Measurements from ENCODE around the gene TGM3. TPM values are rescaled to one million over a fixed set of nuclear protein-coding genes. Genes with fewer than 3 reads are reported as not detected.

The TGM3 gene
- total RNA-seq, 1 donor from 2014 or later = 27.7 TPM

DNA sequence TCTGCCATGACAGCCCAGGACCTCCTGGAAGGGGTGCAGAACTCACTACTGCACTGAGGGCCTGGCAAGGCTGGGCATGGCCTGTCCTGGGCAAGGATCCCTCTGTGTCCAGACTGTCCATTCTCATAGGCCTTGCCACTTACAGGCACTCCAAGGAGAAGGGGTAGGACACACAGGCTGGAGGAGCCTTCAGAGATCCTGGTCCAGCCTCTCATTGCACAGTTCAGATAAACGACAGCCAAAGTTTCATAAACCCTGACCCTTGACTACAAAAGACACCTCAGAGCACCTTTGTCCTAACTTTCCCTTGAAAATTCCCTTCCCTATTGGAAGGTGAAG is 19.6 kb downstream of the TGM3 start:
- Histone ChIP-seq H3K9me3 (no peaks in the 10 kb centered on the region), H3K27me3 (no peaks in the 10 kb centered on the region), H3K4me3 (no peak overlapping the region), H3K27ac (no peak overlapping the region), H3K36me3 (no peaks in the 10 kb centered on the region), H3K4me1 (peaks cover 8% of the 10 kb centered on the region)
- no peak for TF ChIP-seq POLR2A (IDR thresholded peaks at IDR 0.05)
- no peak for TF ChIP-seq POLR2AphosphoS5 (IDR thresholded peaks at IDR 0.05; ENCODE audit: insufficient read depth in 1 of 2, low read depth in 1 of 2)
- TF ChIP-seq, protein P1, sequence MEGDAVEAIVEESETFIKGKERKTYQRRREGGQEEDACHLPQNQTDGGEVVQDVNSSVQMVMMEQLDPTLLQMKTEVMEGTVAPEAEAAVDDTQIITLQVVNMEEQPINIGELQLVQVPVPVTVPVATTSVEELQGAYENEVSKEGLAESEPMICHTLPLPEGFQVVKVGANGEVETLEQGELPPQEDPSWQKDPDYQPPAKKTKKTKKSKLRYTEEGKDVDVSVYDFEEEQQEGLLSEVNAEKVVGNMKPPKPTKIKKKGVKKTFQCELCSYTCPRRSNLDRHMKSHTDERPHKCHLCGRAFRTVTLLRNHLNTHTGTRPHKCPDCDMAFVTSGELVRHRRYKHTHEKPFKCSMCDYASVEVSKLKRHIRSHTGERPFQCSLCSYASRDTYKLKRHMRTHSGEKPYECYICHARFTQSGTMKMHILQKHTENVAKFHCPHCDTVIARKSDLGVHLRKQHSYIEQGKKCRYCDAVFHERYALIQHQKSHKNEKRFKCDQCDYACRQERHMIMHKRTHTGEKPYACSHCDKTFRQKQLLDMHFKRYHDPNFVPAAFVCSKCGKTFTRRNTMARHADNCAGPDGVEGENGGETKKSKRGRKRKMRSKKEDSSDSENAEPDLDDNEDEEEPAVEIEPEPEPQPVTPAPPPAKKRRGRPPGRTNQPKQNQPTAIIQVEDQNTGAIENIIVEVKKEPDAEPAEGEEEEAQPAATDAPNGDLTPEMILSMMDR (IDR thresholded peaks at IDR 0.05) = no peak
- intact Hi-C loops (cut with DNase I) = no loop called here
- no peak for DNase-seq (ENCODE audit: extremely low spot score in 2 of 2)

GRCh38 chr20:2316847-2317495 is 21.2 kb downstream of the TGM3 start:
- Histone ChIP-seq H3K27me3 (no peaks in the 10 kb centered on the region), H3K9me3 (no peaks in the 10 kb centered on the region), H3K36me3 (no peaks in the 10 kb centered on the region), H3K4me1 (peaks cover 8% of the 10 kb centered on the region), H3K27ac (no peak overlapping the region), H3K4me3 (no peak overlapping the region)
- no peak for DNase-seq (ENCODE audit: extremely low spot score in 2 of 2)
- intact Hi-C loops (cut with DNase I) = no loop called here
- TF ChIP-seq POLR2AphosphoS5 (IDR thresholded peaks at IDR 0.05; ENCODE audit: insufficient read depth in 1 of 2, low read depth in 1 of 2) = no peak
- TF ChIP-seq, protein P1 (IDR thresholded peaks at IDR 0.05) = no peak
- TF ChIP-seq POLR2A (IDR thresholded peaks at IDR 0.05) = no peak

- no peaks in the 10 kb centered on the region for H3K9me3 ChIP-seq
- TF ChIP-seq, protein P1 (IDR thresholded peaks at IDR 0.05) = no peak
- TF ChIP-seq POLR2A (IDR thresholded peaks at IDR 0.05) (no peak), POLR2AphosphoS5 (IDR thresholded peaks at IDR 0.05; ENCODE audit: insufficient read depth in 1 of 2, low read depth in 1 of 2) (no peak)
- no peak for DNase-seq (ENCODE audit: extremely low spot score in 2 of 2)
- intact Hi-C loops (cut with DNase I) = no loop called here
- H3K36me3 ChIP-seq = no peaks in the 10 kb centered on the region
- H3K27ac ChIP-seq = no peak overlapping the region
- no peaks in the 10 kb centered on the region for H3K27me3 ChIP-seq
- H3K4me1 ChIP-seq = no peaks in the 10 kb centered on the region
- H3K4me3 ChIP-seq = no peak overlapping the region
Measured at GRCh38 chr20:2320813-2321658, 25.2 kb downstream of the TGM3 start.

- TF ChIP-seq POLR2A (IDR thresholded peaks at IDR 0.05) (no peak), POLR2AphosphoS5 (IDR thresholded peaks at IDR 0.05; ENCODE audit: insufficient read depth in 1 of 2, low read depth in 1 of 2) (no peak)
- TF ChIP-seq, protein P1 (IDR thresholded peaks at IDR 0.05) = no peak
- Histone ChIP-seq H3K4me3 (no peak overlapping the region), H3K27ac (no peak overlapping the region), H3K27me3 (no peaks in the 10 kb centered on the region), H3K4me1 (no peaks in the 10 kb centered on the region), H3K36me3 (no peaks in the 10 kb centered on the region), H3K9me3 (no peaks in the 10 kb centered on the region)
- intact Hi-C loops (cut with DNase I) = no loop called here
- no peak for DNase-seq (ENCODE audit: extremely low spot score in 2 of 2)
Measured at GRCh38 chr20:2323051-2323450, 27.2 kb downstream of the TGM3 start.

GRCh38 chr20:2326046-2326445 is 30.2 kb downstream of the TGM3 start:
- Histone ChIP-seq H3K4me1 (no peaks in the 10 kb centered on the region), H3K9me3 (no peaks in the 10 kb centered on the region), H3K27ac (no peak overlapping the region), H3K4me3 (no peak overlapping the region), H3K27me3 (no peaks in the 10 kb centered on the region), H3K36me3 (no peaks in the 10 kb centered on the region)
- intact Hi-C loops (cut with DNase I) = no loop called here
- no peak for DNase-seq (ENCODE audit: extremely low spot score in 2 of 2)
- TF ChIP-seq POLR2AphosphoS5 (IDR thresholded peaks at IDR 0.05; ENCODE audit: insufficient read depth in 1 of 2, low read depth in 1 of 2) (no peak), POLR2A (IDR thresholded peaks at IDR 0.05) (no peak)
- TF ChIP-seq, protein P1 (IDR thresholded peaks at IDR 0.05) = no peak
